GM21825 (cell line): ENCODE measurements around the gene ARHGAP26.
"Not testable (repeated sequence)": the region's sequence is repeated elsewhere in the genome, so short reads cannot be mapped to it uniquely, and the experiment has no call there.

Experiments used
- ATAC-seq: cut with Tn5 transposase; IDR thresholded peaks from one replicate; pipeline ENCODE4 v1.9.1; 2021; ENCODE audit warnings: mild to moderate bottlenecking, moderate library complexity; ENCODE audit not compliant: unreplicated experiment

ARHGAP26 gene

GRCh38 chr5:143072734-143073133 lies 302.6 kb downstream of the ARHGAP26 start:
- ATAC-seq, result no peak

- no peak for ATAC-seq
These were observed 303.6 kb downstream of the ARHGAP26 start for GRCh38 chr5:143073766-143074165.

- ATAC-seq, result no peak
These were observed 304.3 kb downstream of the ARHGAP26 start for GRCh38 chr5:143074414-143074996.

GRCh38 chr5:143076377-143076776 lies 306.2 kb downstream of the ARHGAP26 start:
- no peak for ATAC-seq

GRCh38 chr5:143077453-143078103 lies 307.4 kb downstream of the ARHGAP26 start:
- ATAC-seq, result no peak

GRCh38 chr5:143078313-143078712 lies 308.1 kb downstream of the ARHGAP26 start:
- ATAC-seq, result no peak

GRCh38 chr5:143078971-143079370 lies 308.8 kb downstream of the ARHGAP26 start:
- no peak for ATAC-seq

- no peak for ATAC-seq
These were observed 310.2 kb downstream of the ARHGAP26 start for GRCh38 chr5:143080407-143080806.

- no peak for ATAC-seq
These were observed 310.8 kb downstream of the ARHGAP26 start for GRCh38 chr5:143080982-143081381.

GRCh38 chr5:143083006-143083405 lies 312.8 kb downstream of the ARHGAP26 start:
- ATAC-seq, result no peak

GRCh38 chr5:143084407-143084806 lies 314.2 kb downstream of the ARHGAP26 start:
- no peak for ATAC-seq

GRCh38 chr5:143085319-143085917 lies 315.2 kb downstream of the ARHGAP26 start:
- ATAC-seq, result no peak

- ATAC-seq, result no peak
These were observed 316.4 kb downstream of the ARHGAP26 start for GRCh38 chr5:143086546-143086907.

- no peak for ATAC-seq
These were observed 316.9 kb downstream of the ARHGAP26 start for GRCh38 chr5:143086908-143087637.

- ATAC-seq, result not testable (repeated sequence)
These were observed 318.5 kb downstream of the ARHGAP26 start for GRCh38 chr5:143088702-143089101.

- ATAC-seq, result not testable (repeated sequence)
These were observed 319.9 kb downstream of the ARHGAP26 start for GRCh38 chr5:143090044-143090443.

GRCh38 chr5:143092711-143093451 lies 322.7 kb downstream of the ARHGAP26 start:
- not testable (repeated sequence) for ATAC-seq

- ATAC-seq, result no peak
These were observed 323.4 kb downstream of the ARHGAP26 start for GRCh38 chr5:143093452-143094086.

GRCh38 chr5:143094087-143094521 lies 323.9 kb downstream of the ARHGAP26 start:
- no peak for ATAC-seq

GRCh38 chr5:143094608-143095007 lies 324.4 kb downstream of the ARHGAP26 start:
- ATAC-seq, result not testable (repeated sequence)
